Mucosa of descending colon (tissue), 3 donors: ENCODE results near the gene POMGNT2. TPM values are rescaled to one million over a fixed set of nuclear protein-coding genes. Genes with fewer than 3 reads are reported as not detected.

ENCODE experiments used
- ATAC-seq: fragments of 200-7000 bp; cut with Tn5 transposase; one replicate; pipeline ENCODE4 v1.9.1; 2020; ENCODE audit warnings: mild to moderate bottlenecking, moderate library complexity
- DNase-seq, 3 donors: peaks; one replicate each; pipeline ENCODE4 v3.0.0-alpha.2; 2020
- H3K36me3 ChIP-seq: fragments of 200-600 bp; one replicate; pipeline ENCODE4 v1.8.0; 2021; ENCODE audit warnings: low read depth, mild to moderate bottlenecking
- H3K4me1 ChIP-seq: fragments of 200-600 bp; one replicate; pipeline ENCODE4 v1.8.0; 2021; ENCODE audit warnings: low read depth, mild to moderate bottlenecking
- H3K4me3 ChIP-seq: fragments of 200-600 bp; one replicate; pipeline ENCODE4 v1.8.0; 2021; ENCODE audit warnings: mild to moderate bottlenecking
- H3K9me3 ChIP-seq: fragments of 200-600 bp; one replicate; pipeline ENCODE4 v1.8.0; 2021; ENCODE audit warnings: mild to moderate bottlenecking
- CTCF ChIP-seq: fragments of 200-600 bp; IDR thresholded peaks from one replicate; pipeline ENCODE4 v1.8.0; 2022; ENCODE audit warnings: antibody characterized with exemption, mild to moderate bottlenecking
- intact Hi-C, 2 donors: fragments of 100-400 bp; cut with DNase I in 1 of 2; cut with micrococcal nuclease in 1 of 2; formaldehyde crosslinking; loops; one replicate each; pipeline versions ENCODE4 v1.11.0 to v1.11.1; 2022; cut with DNase I, micrococcal nuclease
- total RNA-seq, 3 donors: library from RNA; stranded (reverse); fragmentation: NEBNext Ultra II Directional in 2 of 3; extraction: Animal tissue kit (Norgen Biotek cat#: 25700) in 2 of 3; gene quantifications; one replicate each; pipeline versions ENCODE4 v1.2.1 to v1.2.4, GENCODE V29; 2021 to 2023
- donor health status: DM: no; HTN: no; CAD: no; lungs with moderate emphysema.
- donor health status: DM: no; HTN: no; CAD: no.
- donor health status: DM: no; HTN: yes; CAD: no.

Gene POMGNT2
- total RNA-seq, 3 donors from 2014 or later = 2.8 to 12.6 (median 4.9) TPM

DNA sequence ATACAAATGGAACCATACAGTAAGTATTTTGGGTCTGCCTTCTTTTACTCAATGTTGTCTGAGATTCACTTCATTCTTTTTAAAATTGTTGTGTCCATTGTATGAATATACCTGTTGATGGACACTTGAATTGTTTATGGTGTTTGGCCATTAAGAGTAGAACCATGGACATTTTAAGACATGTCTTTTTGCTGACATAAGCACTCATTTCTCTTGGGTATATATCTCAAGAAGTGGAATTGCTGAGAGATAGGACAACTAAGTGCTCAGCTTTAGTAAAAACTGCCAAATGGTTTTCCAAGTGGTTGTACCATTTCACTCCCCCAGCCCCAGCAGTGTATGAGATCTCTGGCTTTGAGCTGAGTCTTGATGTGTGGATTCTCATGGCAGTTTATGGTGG is 28.2 kb downstream of the POMGNT2 start:
- Histone ChIP-seq H3K36me3 (no peaks in the 10 kb centered on the region), H3K4me3 (no peak overlapping the region), H3K9me3 (no peaks in the 10 kb centered on the region), H3K4me1 (no peaks in the 10 kb centered on the region)
- no peak for TF ChIP-seq CTCF
- ATAC-seq (no peak), DNase-seq (no peak)
- intact Hi-C loops = no loop called here

DNA sequence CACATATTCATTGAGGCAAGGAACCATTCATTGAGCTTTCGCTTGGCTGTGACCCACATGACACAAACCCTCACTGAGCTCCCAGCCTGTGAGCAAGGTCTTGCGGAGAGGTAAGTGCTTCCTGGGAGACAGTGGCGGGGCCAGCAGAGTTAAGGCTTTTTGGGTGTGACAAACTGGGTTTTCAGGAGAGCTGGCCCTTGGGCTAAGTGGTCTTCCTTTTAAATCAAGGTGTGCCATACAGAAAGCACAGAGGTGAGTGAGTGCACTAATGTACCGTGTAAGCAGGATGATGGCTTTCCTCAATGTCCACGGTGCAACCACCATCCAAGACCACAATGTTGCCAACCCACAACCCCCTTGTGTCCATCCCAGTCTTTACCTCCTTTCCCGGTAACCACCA is 28.6 kb downstream of the POMGNT2 start:
- Histone ChIP-seq H3K4me3 (no peak overlapping the region), H3K4me1 (no peaks in the 10 kb centered on the region), H3K9me3 (no peaks in the 10 kb centered on the region), H3K36me3 (no peaks in the 10 kb centered on the region)
- ATAC-seq = no peak
- DNase-seq = no peak
- intact Hi-C loops = no loop called here
- TF ChIP-seq CTCF = no peak

DNA sequence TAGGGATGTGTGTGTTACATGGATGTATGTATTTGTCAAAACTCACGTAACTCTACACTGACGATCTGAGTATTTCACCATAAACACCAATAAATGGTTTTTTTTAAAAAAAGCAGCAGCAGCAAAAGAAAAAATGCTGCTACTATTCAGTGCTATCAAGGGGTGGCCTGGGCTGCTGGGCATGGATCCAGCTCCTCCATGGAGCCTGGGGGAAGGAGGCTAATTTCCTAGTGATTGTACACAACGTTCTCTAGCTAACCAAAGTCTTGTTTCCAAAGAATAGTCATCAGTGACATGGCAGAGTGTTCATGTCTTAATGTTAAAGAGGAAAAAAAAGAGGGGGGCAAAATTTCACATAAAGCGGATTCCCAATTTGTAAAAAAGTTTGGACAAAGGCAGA is 29.0 kb downstream of the POMGNT2 start:
- DNase-seq (no peak), ATAC-seq (no peak)
- Histone ChIP-seq H3K4me3 (no peak overlapping the region), H3K36me3 (no peaks in the 10 kb centered on the region), H3K9me3 (no peaks in the 10 kb centered on the region), H3K4me1 (no peaks in the 10 kb centered on the region)
- no peak for TF ChIP-seq CTCF
- intact Hi-C loops = no loop called here

DNA sequence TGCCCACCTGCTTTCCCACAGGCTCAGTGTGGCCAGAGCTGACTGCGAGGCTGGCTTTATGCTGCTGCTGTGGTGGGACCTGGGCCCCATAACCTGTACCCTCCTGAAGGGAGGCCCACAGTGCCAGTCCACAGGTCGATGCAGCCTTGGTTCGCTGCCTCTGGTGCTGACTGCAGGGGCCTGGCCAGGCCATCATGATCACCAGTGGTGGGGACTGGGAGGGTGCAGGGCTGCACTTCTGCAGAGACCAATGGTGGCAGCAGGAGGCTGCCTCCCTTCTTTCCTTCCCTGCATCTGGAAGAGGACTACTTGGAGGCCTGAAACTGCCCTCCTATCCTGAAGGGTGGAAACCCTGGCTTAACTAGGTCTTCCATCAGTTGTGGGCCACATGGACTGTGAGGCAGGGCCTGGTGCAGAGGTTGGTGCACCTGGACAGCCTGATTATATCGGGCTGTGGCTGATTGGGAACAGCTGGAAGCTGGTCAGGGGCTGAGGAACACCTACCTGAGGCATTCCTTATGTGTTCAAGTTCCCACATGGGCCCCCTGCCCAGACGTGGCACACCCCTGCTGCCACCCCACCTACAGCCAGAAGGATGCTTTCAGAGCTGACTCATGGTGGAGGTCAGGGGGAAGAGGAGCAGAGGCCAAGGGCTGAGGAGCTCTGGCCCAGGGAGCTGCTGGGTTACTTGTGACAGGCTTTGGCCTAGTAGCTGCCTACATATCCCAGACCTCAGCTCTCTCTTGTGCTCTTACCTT is 29.8 kb downstream of the POMGNT2 start:
- intact Hi-C loops = no loop called here
- Histone ChIP-seq H3K9me3 (no peaks in the 10 kb centered on the region), H3K4me1 (no peaks in the 10 kb centered on the region), H3K4me3 (no peak overlapping the region), H3K36me3 (no peaks in the 10 kb centered on the region)
- no peak for DNase-seq
- no peak for ATAC-seq
- TF ChIP-seq CTCF = no peak

DNA sequence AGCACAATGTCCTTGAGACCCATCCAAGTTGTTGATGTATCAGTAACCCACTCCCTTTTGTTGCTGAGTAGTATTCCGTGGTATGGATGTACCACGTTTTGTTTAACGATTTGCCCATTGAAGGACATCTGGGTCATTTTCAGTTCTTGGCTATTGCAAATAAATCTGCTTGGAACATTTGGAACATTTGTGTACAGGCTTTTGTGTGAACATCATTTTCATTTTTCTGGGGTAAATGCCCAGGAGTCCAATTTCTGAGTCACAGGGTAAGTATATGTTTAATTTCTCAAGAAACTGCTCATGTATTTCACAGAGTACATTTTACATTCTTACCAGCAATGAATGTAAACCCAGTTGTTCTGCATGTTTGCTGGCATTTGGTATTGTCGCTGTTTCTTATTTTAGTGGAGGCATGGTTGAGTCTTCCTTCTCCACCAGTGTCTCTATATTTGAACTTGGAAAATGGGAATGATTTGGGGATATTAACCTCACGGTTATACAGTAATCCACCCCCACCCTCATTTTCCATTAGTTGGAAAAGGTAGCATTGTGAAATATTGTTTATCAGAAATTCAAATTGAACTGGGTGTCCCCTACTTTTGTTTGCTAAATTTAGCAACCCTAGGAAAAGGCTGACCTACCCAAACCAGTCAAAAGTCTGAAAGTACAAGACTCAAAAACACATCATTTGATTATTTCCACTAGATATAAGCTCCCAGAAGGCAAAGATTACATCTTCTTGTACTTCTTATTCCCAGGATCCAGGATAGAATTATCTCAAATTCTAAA is 30.8 kb downstream of the POMGNT2 start:
- Histone ChIP-seq H3K4me1 (no peaks in the 10 kb centered on the region), H3K4me3 (no peak overlapping the region), H3K9me3 (no peaks in the 10 kb centered on the region), H3K36me3 (no peaks in the 10 kb centered on the region)
- intact Hi-C loops = no loop called here
- no peak for DNase-seq
- TF ChIP-seq CTCF = no peak
- no peak for ATAC-seq
